HG03439 (cell line): Measurements from ENCODE around the gene DYNLRB1.

Source experiments
- ATAC-seq: cut with Tn5 transposase; IDR thresholded peaks from one replicate; pipeline ENCODE4 v1.9.1; 2021; ENCODE audit warnings: mild to moderate bottlenecking, moderate library complexity; ENCODE audit not compliant: unreplicated experiment

DYNLRB1 gene

DNA sequence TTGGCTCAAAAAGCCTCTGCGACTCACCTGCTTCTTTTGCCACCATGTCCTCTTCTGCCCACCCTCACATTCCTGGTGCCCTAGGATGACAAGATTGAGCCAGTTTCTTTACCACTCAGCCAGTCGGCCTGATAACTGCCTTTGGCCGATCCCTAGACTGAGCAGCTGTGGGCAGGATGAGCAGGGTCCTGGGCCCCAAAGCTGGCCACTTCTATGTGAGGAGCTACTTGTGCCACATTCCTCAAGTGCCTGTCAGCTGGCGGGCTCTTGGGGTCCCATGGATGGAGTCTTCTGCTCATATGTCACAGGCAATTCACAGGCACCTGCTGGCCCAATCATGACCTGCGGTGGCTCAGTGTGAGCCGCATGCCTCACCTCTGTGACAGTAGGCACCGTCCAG, 16.5 kb downstream of the DYNLRB1 start:
- ATAC-seq = no peak

- no peak for ATAC-seq
These were observed 18.4 kb downstream of the DYNLRB1 start for GRCh38 chr20:34534391-34535165.

DNA sequence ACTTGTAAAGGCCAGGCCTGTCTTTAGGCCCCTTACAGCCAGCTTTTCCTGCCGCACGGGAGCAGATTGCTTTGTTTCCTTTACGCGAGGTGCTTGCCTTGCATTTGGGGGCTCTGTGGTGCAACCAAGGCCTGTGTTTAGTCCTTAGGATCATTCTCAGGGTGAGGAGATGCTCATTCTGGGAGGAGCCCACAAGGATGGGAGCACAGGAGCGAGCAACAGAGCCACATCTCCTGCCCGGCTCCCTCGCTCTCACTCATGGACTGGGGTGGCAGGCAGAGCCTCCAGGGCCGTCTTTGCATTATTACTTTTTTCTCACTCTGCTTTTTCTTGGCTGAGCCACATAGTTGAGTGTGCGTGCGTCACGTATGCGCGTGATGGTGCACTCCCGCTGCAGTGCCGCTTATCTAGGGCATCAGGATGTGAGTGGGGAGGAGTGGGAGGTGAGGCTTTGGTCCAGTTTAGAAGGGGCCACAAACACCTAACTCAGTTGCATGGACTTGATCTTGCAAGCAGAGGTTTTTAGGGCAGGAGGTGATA, 19.1 kb downstream of the DYNLRB1 start:
- ATAC-seq = no peak

DNA sequence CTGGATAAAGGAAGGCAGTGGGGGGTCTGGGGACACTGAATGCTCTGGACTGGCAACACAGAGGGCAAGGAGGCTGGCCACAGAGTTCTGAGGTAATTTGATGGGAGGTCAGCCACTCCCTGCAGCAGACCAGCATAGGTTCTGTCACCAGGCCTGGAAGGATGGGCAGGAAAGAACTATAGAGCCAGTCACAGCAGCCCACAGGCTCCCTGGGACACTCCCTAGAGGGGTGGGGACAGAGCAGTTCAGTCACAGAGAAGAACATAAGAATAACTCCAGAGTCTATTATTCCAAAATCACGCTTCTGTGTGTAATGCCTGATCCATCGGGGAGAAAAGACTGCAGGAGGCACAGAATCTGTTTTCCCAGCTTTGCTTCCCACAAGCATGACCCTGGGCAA, 19.6 kb downstream of the DYNLRB1 start:
- no peak for ATAC-seq

DNA sequence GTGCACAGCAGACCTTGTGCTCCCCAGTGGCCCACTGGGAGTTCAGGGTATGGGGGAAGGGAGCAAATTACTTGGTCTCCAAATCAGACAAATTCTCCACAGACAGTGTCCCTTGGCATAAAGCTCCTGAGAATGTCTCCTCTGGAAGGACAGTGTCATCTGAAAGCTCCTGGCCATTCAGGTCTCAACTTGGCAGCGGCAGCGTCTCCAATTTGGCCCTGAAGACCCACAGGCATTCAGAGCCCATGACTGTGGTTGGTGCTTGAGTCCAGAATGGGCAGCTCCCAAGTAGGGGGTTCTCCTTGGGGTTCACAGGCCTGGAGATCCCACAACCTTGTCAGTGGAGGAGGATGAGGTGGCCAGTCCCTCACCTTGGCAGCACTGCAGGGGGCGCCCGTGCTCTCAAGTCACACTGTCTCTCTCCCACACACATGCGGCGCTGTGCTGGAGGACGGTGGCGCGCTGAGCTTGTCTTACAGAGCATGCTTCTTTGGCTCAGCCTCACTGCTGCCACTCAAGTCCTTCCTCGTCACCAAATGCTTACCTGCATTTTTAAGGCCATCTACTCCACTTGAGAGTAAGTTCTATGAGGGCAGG, 20.7 kb downstream of the DYNLRB1 start:
- ATAC-seq = no peak

GRCh38 chr20:34537651-34538050, 21.4 kb downstream of the DYNLRB1 start:
- ATAC-seq = no peak

GRCh38 chr20:34538671-34539123, 22.5 kb downstream of the DYNLRB1 start:
- no peak for ATAC-seq

- ATAC-seq = no peak
These were observed 23.5 kb downstream of the DYNLRB1 start for GRCh38 chr20:34539756-34540155.

DNA sequence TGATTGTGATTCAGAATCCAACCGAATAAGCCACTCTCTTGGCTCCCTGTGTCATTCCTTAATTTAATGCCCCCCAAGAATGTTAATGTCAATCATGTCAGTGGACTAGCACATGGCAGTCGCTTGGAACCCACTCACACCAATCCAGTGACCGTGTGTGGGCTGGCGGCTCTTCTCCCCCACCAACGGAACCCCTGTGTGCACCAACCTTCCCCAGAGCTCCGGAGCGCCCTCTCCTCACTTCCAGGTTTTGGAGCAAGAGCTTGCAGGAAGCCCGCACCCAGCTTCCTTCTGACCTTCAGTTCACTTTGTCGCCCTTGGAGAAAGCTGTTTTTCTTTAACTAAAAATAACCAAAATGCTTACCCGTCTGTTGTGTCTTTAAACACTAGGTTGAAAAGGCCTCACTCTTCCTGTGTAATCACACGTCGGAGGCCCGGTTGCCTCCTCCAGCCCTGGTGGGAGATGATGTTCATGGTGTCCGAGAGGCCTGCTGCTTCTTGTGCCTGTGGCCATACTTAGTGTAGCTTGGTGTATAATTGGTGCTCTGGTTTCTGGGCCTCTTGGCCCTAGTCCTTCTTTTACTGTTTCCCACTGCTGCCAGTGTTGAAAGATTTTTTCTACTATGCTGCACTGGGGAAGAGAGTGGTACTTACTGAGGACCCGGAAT, 24.5 kb downstream of the DYNLRB1 start:
- ATAC-seq = no peak

- no peak for ATAC-seq
These were observed 25.2 kb downstream of the DYNLRB1 start for GRCh38 chr20:34541264-34541901.

GRCh38 chr20:34541917-34542316, 25.7 kb downstream of the DYNLRB1 start:
- ATAC-seq = no peak

DNA sequence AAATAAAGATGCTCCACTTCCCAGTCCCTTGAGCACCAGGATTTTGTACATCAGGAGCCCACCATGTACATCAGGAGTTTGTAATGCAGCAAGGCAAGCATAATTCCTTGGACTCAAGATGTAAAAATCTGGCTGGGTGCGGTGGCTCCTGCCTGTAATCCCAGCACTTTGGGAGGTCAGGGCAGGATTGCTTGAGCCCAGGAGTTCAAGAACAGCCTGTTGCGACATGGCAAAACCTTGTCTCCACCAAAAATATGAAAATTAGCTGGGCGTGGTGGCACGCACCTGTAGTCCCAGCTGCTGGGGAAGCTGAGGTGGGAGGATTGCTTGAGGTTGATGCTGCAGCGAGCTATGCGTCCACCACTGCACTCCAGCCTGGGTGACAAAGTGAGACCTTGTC, 26.2 kb downstream of the DYNLRB1 start:
- no peak for ATAC-seq

- ATAC-seq = no peak
These were observed 27.3 kb downstream of the DYNLRB1 start for GRCh38 chr20:34543463-34544056.

DNA sequence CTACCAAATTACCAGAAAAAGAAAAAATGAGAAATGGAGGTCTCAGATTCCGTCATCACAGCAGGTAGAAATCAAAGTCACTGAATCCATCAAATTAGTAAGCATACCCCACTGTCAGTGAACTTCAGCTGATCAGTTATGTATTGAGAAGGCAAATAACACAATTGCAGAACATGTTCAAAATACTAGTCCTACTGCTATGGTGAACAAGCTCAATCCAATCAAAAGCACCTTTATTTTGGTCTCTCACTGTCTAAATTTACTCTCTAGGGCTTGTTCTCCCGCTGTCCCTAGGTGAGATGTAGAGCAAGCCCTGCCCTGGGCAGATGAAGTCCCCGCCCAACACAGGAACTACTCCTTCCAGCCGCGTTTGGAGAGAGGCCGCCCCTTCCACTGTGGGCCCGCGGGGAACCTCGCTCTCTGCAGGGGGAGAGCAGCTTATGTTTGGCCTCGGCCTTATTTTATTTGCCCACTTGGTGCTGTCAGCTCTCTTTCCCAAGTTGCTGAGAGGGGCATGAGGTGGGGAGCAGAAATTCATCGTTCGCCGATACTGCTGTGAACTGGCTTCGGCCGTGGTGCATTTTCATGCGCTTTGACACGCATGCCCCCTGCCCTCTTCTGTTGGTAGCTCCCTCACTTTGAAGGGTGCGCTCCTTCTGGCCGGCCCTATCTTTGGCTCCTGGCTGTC, 28.0 kb downstream of the DYNLRB1 start:
- no peak for ATAC-seq

- no peak for ATAC-seq
These were observed 30.5 kb downstream of the DYNLRB1 start for GRCh38 chr20:34546751-34547181.

DNA sequence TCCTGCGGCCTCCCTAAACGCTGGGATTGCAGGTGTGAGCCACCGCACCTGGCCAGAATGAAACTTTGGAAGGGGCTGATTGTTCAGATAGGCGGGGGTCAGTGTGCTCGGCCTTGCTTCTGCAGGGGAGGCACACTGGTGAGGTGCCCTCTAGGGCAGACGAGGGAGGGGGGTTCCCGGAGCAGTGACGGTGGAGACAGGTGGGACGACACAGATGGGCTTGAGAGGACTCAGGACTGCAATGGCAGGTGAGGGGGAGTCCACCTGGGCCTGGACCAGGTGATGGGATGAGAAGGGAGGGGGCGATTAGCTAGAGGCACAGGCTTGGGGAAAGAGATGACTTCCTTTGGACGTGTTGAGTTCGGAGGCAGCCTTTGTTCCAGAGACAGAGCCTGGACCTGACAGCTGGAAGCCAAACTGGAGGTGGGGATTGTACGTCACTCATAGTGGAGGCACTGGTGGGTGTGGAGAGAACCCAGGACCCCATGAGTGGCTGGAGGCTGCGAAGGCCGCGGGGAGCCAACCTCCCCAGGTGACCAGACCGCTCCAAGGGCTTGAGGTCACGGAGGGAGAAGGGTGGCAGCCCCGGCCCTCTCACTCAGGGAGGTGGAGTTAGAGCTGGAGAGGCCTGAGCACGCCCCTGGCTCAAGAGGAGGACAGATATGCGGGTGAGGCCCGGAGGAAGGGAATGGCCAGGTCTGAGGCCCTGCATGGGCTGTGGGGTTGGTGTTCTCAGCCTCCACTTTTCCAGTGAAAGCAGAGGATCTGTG, 31.8 kb downstream of the DYNLRB1 start:
- ATAC-seq = no peak

DNA sequence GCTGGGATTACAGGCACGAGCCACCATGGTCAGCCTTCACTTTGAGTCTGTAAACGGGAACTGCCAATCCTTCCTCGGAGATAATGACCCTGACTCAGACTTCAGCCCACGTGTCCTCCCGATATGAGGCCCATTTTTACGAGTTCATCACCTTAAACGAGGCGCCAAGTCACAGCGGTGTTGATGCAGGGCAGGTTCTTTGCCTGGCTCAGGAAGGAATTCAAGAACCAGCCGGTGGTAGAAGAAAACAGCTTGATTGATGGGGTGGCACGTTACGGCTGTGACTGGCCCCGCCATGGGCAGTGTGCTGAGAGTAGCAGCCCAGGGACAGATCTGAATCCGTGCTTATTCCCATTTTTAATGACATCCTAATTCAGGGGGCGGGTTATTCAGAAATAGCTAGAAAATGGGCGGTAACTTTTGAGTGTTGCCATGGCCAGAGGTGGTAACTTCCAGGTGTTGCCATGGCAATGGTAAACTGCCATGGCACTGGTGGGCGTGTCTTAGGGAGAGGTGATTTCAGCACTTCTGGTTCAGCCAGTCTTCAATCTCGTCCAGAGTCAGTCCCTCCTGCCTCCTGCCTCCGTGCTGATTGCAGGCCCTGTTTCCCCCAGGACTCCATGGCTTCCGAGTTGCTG, 33.2 kb downstream of the DYNLRB1 start:
- no peak for ATAC-seq

DNA sequence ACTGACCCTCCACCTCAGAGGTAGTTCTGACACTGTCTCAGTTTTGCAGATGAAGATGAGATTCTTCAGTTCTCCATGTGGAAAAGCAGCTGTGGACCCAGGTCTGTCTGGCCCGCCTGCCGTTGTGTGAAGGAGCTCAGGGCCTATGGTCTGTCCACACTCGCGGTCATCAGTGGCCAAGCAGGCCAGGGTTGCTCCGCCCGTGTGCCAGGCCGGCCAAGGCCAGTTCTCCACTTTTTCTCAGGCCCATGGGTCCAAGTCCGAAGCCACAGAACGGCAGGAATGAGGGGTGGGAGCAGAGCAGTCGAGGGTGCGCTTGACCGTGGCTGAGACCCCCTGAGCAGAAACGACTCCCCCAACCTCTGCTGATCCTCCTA, 33.7 kb downstream of the DYNLRB1 start:
- ATAC-seq = no peak

DNA sequence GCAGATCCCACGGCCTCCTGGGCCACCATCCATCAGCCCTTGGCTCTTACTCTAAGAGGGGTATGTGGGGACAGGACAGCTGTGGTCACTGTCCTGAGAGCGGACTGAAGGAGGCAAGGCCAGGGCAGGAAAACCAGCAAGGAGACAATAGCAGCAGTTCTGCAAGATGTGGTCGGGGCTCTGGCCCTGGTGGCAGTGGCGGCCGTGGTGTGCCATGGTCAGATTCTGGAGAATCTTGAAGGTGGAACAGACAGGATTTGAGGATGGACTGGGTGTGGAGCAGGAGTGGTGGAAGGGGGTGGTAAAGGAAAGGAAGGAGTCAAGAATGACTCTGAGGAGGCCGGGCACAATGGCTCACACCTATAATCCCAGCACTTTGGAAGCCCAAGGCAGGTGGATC, 36.3 kb downstream of the DYNLRB1 start:
- no peak for ATAC-seq
